NCI-H1694 (cell line): ENCODE data around the gene SCNN1B.
"Not testable (repeated sequence)": the region's sequence is repeated elsewhere in the genome, so short reads cannot be mapped to it uniquely, and the experiment has no call there.

Source experiments
- DNase-seq: peaks from one replicate; lab custom pipeline; 2025; lab: John Stamatoyannopoulos, UW

Gene SCNN1B

GRCh38 chr16:23355106-23355670, 53.1 kb downstream of the SCNN1B start:
- DNase-seq: no peak

- DNase-seq: no peak
These were observed 54.8 kb downstream of the SCNN1B start for GRCh38 chr16:23356941-23357340.

- peak; percentile 74 for DNase-seq
These were observed 55.7 kb downstream of the SCNN1B start for GRCh38 chr16:23357761-23358290.

GRCh38 chr16:23359092-23359760, 57.1 kb downstream of the SCNN1B start:
- no peak for DNase-seq

- no peak for DNase-seq
These were observed 60.6 kb downstream of the SCNN1B start for GRCh38 chr16:23362460-23363317.

- DNase-seq: no peak
These were observed 63.6 kb downstream of the SCNN1B start for GRCh38 chr16:23365602-23366240.

- DNase-seq: not testable (repeated sequence)
These were observed 64.2 kb downstream of the SCNN1B start for GRCh38 chr16:23366341-23366740.

GRCh38 chr16:23367564-23367963, 65.5 kb downstream of the SCNN1B start:
- DNase-seq: no peak

GRCh38 chr16:23367988-23368387, 65.9 kb downstream of the SCNN1B start:
- no peak for DNase-seq

GRCh38 chr16:23368469-23368868, 66.4 kb downstream of the SCNN1B start:
- DNase-seq: no peak

- DNase-seq: no peak
These were observed 67.3 kb downstream of the SCNN1B start for GRCh38 chr16:23369416-23369815.

- DNase-seq: no peak
These were observed 69.3 kb downstream of the SCNN1B start for GRCh38 chr16:23371368-23371767.

- no peak for DNase-seq
These were observed 71.5 kb downstream of the SCNN1B start for GRCh38 chr16:23373436-23374219.

GRCh38 chr16:23374721-23375510, 72.8 kb downstream of the SCNN1B start:
- DNase-seq: no peak

- DNase-seq: no peak
These were observed 73.5 kb downstream of the SCNN1B start for GRCh38 chr16:23375643-23376042.

- no peak for DNase-seq
These were observed 75.2 kb downstream of the SCNN1B start for GRCh38 chr16:23377071-23377931.

- DNase-seq: no peak
These were observed 76.2 kb downstream of the SCNN1B start for GRCh38 chr16:23378256-23378655.

GRCh38 chr16:23378921-23379320, 76.8 kb downstream of the SCNN1B start:
- DNase-seq: no peak

GRCh38 chr16:23379707-23380106, 77.6 kb downstream of the SCNN1B start:
- DNase-seq: no peak

GRCh38 chr16:23380501-23380951, 78.4 kb downstream of the SCNN1B start:
- DNase-seq: no peak
